NCI-H2196 (cell line): Measurements from ENCODE around the gene NRG3.

Source experiments
- DNase-seq: peaks from one replicate; lab custom pipeline; 2025; ENCODE audit not compliant: unreplicated experiment; lab: John Stamatoyannopoulos, UW

Gene NRG3

GRCh38 chr10:81882011-81882410 lies 7.0 kb downstream of the NRG3 start:
- DNase-seq = no peak

- DNase-seq = no peak
Measured at GRCh38 chr10:81884856-81885255, 9.9 kb downstream of the NRG3 start.

GRCh38 chr10:81885491-81885890 lies 10.5 kb downstream of the NRG3 start:
- DNase-seq = no peak

GRCh38 chr10:81886939-81887338 lies 11.9 kb downstream of the NRG3 start:
- no peak for DNase-seq

- DNase-seq = no peak
Measured at GRCh38 chr10:81889181-81889769, 14.3 kb downstream of the NRG3 start.

GRCh38 chr10:81894616-81895015 lies 19.6 kb downstream of the NRG3 start:
- no peak for DNase-seq

GRCh38 chr10:81898518-81898917 lies 23.5 kb downstream of the NRG3 start:
- DNase-seq = no peak

GRCh38 chr10:81900989-81901388 lies 26.0 kb downstream of the NRG3 start:
- DNase-seq = no peak

- no peak for DNase-seq
Measured at GRCh38 chr10:81903472-81903871, 28.5 kb downstream of the NRG3 start.

GRCh38 chr10:81905161-81905560 lies 30.2 kb downstream of the NRG3 start:
- DNase-seq = no peak

- DNase-seq = no peak
Measured at GRCh38 chr10:81909453-81909852, 34.5 kb downstream of the NRG3 start.

- no peak for DNase-seq
Measured at GRCh38 chr10:81911328-81911727, 36.3 kb downstream of the NRG3 start.

- DNase-seq = no peak
Measured at GRCh38 chr10:81914736-81915503, 39.9 kb downstream of the NRG3 start.

- DNase-seq = no peak
Measured at GRCh38 chr10:81915504-81915897, 40.5 kb downstream of the NRG3 start.

GRCh38 chr10:81917666-81918065 lies 42.7 kb downstream of the NRG3 start:
- DNase-seq = no peak

GRCh38 chr10:81918766-81919165 lies 43.8 kb downstream of the NRG3 start:
- no peak for DNase-seq

- DNase-seq = no peak
Measured at GRCh38 chr10:81920213-81920829, 45.3 kb downstream of the NRG3 start.

- no peak for DNase-seq
Measured at GRCh38 chr10:81928119-81928518, 53.1 kb downstream of the NRG3 start.

GRCh38 chr10:81943583-81943982 lies 68.6 kb downstream of the NRG3 start:
- DNase-seq = no peak

GRCh38 chr10:81944609-81945008 lies 69.6 kb downstream of the NRG3 start:
- no peak for DNase-seq

- no peak for DNase-seq
Measured at GRCh38 chr10:81949283-81949682, 74.3 kb downstream of the NRG3 start.

- DNase-seq = no peak
Measured at GRCh38 chr10:81950358-81950757, 75.4 kb downstream of the NRG3 start.
